Mammary epithelial cell (primary cell): Measurements from ENCODE around the gene ADGRE1.

Experiments used
- CTCF ChIP-seq, 2 donors: IDR thresholded peaks in 1 of 2; conservative IDR thresholded peaks in 1 of 2; 2 replicates each; pipeline ENCODE4 v1.5.1; 2011 to 2012; ENCODE audit warnings: inconsistent platforms in 2 of 2, low read length in 2 of 2, mild to moderate bottlenecking in 2 of 2, control low read depth in 1 of 2, low read depth in 1 of 2; ENCODE audit not compliant: insufficient read depth in 1 of 2; ENCODE audit errors: extremely low read depth in 1 of 2
- EZH2 ChIP-seq: IDR thresholded peaks from 2 replicates; pipeline ENCODE4 v1.6.1; 2012; ENCODE audit warnings: low read length, inconsistent platforms, borderline replicate concordance

GRCh38 chr19:6842871-6843607, 44.3 kb upstream of the ADGRE1 start:
- no peak for TF ChIP-seq CTCF (conservative IDR thresholded peaks at IDR 0.05 in 1 of 2, IDR thresholded peaks at IDR 0.05 in 1 of 2; ENCODE audit: extremely low read depth in 1 of 2, insufficient read depth in 1 of 2, low read depth in 1 of 2, low read length in 2 of 2)
- TF ChIP-seq EZH2: no peak
